Activated CD4-positive, alpha-beta T cell treated with anti-CD3 and anti-CD28 coated beads, Interleukin-10, Interleukin-2, amounts not matched to agents 100 ng/mL and 50 ng/mL, durations not matched to agents 16 hours and 8 hours (primary cell): ENCODE data around the gene HOXA4.

Source experiments
- DNase-seq: peaks from one replicate; pipeline ENCODE4 v3.0.0-alpha.2; 2020

The HOXA4 gene

GRCh38 chr7:27113991-27114769 is 16.4 kb downstream of the HOXA4 start:
- no peak for DNase-seq

- DNase-seq: no peak
Observed at GRCh38 chr7:27112955-27113949, 17.3 kb downstream of the HOXA4 start.

- no peak for DNase-seq
Observed at GRCh38 chr7:27112361-27112760, 18.2 kb downstream of the HOXA4 start.

- no peak for DNase-seq
Observed at GRCh38 chr7:27111751-27112277, 18.7 kb downstream of the HOXA4 start.

GRCh38 chr7:27111042-27111750 is 19.4 kb downstream of the HOXA4 start:
- DNase-seq: no peak

GRCh38 chr7:27110186-27111031 is 20.1 kb downstream of the HOXA4 start:
- no peak for DNase-seq

GRCh38 chr7:27109466-27110185 is 20.9 kb downstream of the HOXA4 start:
- DNase-seq: no peak

GRCh38 chr7:27108390-27109127 is 22.0 kb downstream of the HOXA4 start:
- DNase-seq: no peak

GRCh38 chr7:27107391-27108381 is 22.9 kb downstream of the HOXA4 start:
- no peak for DNase-seq

GRCh38 chr7:27106901-27107240 is 23.7 kb downstream of the HOXA4 start:
- no peak for DNase-seq

GRCh38 chr7:27106181-27106900 is 24.2 kb downstream of the HOXA4 start:
- no peak for DNase-seq

GRCh38 chr7:27105301-27106031 is 25.1 kb downstream of the HOXA4 start:
- DNase-seq: no peak

GRCh38 chr7:27104341-27105058 is 26.1 kb downstream of the HOXA4 start:
- no peak for DNase-seq

GRCh38 chr7:27103489-27104226 is 26.9 kb downstream of the HOXA4 start:
- DNase-seq: no peak

GRCh38 chr7:27102581-27103442 is 27.7 kb downstream of the HOXA4 start, which contains the start of gene HOXA2:
Gene HOXA2, minus strand, starts transcription at chr7:27102683. Its CDS starts 183 bp downstream, at chr7:27102500.
- no peak for DNase-seq
